GM19035 (cell line): ENCODE results near the gene SBF1.
"Not testable (repeated sequence)": the region's sequence is repeated elsewhere in the genome, so short reads cannot be mapped to it uniquely, and the experiment has no call there.

Experiments
- ATAC-seq: cut with Tn5 transposase; IDR thresholded peaks from one replicate; pipeline ENCODE4 v1.9.1; 2021; ENCODE audit not compliant: unreplicated experiment

SBF1 gene

DNA sequence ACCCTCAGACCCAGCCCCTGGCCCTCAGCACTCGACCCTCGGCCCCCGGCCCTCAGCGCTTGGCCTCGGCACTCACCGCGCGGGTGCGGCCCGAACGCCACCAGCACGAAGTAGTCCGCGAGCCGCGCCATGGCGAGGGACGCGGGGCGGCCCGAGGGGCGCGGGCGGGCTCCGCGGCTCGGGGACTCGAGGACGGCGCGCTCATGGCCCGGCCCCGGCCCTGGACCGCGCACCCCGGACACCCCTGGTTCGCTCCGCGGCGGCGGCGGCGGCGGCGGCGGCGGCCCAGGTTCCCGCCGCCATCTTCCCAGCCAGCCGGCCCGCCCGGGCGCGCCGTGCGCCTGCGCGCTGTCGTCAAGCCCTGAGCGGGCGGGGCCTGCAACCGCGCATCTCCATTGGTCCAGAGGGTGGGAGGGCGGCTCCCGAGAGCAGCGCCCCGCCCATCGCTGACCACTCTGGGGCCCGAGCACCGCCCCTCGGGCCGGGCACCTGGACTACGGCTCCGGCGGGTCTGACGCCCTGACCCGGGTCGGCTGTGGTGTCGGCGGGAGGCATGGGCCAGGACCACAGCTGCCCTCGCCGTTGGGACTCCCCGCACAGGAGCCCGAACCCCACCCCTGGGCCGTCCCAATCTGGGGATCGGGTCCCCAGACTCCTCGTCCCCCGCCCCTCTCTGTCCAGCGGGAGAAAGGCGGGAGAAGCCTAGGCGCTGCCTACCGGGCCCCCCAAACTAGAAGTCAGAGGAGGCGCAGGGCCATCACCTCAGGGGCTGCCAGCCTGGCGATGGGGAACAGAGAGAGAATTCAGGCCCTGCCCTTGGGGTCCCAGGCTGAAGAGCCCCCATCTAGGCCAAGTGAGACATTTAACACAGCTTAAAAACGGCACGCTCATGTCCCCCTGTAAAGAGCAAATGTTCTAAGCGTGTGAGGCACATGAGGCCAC lies at the start of gene SBF1:
Gene SBF1 (minus strand): TSS at position 326 of the 942 bp plus-strand sequence. CDS start 195 bp downstream, at position 131.
- peak; percentile 66 for ATAC-seq

DNA sequence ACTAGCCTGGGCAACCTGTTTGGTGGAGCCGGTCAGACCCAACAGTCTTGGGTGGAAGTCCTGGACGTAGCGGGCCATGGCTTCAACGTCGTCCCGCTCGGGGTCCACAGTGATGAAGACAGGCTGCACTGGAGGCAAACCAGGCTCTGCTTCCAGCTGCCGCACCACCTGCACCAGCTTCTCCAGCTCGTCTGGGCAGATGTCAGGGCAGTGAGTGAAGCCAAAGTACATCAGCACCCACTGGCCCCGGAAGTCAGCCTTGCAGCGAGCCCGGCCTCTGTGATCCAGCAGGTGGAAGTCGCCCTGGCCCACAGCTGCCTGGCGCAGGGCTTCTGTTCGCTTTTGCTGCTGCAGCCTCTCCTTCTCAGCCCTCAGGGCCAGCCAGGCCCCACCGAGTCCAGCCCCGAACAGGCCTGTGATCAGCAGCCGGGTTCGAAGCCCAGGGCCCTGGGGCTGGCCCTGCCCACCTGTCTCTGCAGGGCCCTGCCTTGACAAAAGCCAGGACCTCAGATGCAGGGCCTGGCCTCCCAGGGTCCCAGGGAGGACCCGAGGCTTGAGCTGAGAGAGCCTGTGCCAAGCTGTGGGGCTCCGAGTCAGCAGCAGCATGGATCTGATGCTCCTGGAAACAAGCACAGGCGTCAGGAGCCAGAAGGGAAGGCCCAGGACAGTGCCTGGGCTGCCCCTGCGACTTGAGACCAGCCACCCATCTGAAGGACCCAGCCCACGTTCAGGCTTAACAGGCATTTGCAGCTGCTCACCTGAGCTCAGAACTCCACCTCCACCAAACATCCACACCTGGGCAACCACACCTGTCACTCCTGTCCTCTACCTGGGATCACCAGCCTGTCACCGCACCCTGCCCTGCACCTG lies 49.2 kb upstream of the SBF1 start:
- ATAC-seq, result no peak

DNA sequence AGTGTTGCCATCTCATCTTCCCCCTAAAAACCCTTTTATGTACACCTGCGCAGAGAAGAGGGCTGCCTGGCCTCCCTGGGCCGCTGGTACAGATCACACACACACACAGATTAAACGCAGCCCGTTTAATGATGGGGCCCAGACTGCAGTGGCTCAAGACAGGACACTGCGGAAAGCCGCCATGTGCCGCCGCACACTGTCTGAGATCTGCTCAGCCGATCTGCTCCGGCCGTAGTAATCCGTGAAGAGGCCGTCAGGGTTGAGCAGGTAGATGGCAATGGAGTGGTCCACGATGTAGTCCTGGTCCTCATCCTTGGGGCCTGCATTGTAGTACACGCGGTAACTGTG lies 48.6 kb upstream of the SBF1 start:
- ATAC-seq, result no peak

GRCh38 chr22:50522806-50523438 lies 48.1 kb upstream of the SBF1 start:
- ATAC-seq, result no peak

GRCh38 chr22:50522208-50522805 lies 47.5 kb upstream of the SBF1 start:
- ATAC-seq, result no peak

- no peak for ATAC-seq
Observed at GRCh38 chr22:50521710-50522109, 46.9 kb upstream of the SBF1 start.

DNA sequence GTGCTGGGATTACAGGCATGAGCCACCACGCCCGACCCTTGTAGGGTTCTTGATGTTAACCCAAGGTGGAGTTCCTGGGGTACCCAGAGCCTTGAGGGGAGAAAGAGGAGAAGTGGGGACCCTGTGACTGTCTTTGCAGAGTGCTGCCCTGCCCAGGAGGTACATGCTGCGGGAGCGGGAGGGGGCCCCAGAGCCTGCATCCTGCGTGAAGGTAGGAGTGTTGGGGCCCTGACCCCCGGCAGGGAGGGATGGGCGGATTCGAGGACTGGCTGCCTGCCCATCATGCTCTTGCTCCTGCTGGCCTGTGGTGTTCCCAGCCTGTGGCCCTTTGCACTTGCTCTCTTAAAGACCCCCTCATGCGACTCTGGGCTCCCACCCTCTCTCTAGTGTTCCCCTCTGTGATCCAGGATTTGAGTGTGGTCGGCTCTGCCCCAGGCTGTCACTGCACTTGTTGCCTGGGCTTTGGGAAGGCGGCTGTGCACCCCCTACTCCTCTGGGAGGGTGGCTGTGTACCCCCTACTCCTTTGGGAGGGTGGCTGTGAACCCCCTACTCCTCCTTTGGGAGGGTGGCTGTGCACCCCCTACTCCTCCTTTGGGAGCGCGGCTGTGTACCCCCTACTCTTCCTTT lies 46.1 kb upstream of the SBF1 start:
- no peak for ATAC-seq

- ATAC-seq, result not testable (repeated sequence)
Observed at GRCh38 chr22:50520184-50520583, 45.3 kb upstream of the SBF1 start.

DNA sequence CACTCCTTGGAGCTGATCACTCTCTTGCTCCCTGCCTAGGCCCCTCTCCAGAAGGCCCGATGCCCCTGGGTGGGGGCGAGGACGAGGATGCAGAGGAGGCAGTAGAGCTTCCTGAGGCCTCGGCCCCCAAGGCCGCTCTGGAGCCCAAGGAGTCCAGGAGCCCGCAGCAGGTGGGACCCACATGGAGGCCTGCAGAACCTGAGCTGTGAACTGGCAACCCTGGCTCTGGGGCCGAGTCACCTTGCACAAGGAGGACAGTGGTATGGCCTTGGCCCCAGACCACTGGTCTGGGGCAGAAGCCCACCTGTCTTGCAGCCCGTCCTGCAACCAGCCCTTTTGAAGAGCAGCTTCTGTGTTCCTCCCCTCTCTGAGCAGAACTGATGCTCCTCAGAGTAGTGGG lies 44.3 kb upstream of the SBF1 start:
- no peak for ATAC-seq

- no peak for ATAC-seq
Observed at GRCh38 chr22:50518606-50519005, 43.8 kb upstream of the SBF1 start.

GRCh38 chr22:50517495-50518260 lies 42.8 kb upstream of the SBF1 start:
- ATAC-seq, result no peak

- no peak for ATAC-seq
Observed at GRCh38 chr22:50516891-50517290, 42.1 kb upstream of the SBF1 start.

GRCh38 chr22:50516068-50516467 lies 41.2 kb upstream of the SBF1 start:
- no peak for ATAC-seq

DNA sequence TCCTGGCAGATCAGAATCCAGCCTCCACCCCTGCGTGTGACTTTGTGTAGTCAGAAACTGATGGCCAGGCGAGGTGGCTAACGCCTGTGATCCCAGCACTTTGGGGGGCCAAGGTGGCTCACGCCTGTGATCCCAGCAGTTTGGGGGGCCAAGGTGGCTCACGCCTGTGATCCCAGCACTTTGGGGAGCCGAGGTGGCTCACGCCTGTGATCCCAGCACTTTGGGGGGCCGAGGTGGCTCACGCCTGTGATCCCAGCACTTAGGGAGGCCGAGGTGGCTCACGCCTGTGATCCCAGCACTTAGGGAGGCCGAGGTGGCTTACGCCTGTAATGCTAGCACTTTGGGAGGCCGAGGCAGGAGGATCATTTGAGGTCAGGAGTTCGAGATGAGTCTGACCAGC lies 38.3 kb upstream of the SBF1 start:
- ATAC-seq, result no peak

DNA sequence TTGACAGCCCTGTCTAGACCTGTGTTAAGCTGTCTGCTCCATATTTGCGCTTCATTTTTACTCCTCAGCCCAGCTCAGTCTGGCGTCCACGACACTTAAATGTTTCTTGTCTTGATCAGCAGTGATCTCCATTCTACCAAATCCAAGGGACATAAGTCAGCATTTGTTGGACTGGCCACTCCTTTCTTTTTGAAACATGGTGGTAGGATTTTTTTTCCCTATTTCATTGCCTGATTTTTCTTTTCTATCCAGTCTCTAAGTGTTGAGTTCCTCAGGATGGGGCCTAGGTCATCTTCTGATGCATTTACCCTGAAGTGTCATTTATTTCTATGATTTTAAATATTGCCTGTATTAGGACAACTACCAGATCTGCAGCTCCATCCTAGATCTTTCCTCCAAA lies 34.1 kb upstream of the SBF1 start:
- ATAC-seq, result no peak

DNA sequence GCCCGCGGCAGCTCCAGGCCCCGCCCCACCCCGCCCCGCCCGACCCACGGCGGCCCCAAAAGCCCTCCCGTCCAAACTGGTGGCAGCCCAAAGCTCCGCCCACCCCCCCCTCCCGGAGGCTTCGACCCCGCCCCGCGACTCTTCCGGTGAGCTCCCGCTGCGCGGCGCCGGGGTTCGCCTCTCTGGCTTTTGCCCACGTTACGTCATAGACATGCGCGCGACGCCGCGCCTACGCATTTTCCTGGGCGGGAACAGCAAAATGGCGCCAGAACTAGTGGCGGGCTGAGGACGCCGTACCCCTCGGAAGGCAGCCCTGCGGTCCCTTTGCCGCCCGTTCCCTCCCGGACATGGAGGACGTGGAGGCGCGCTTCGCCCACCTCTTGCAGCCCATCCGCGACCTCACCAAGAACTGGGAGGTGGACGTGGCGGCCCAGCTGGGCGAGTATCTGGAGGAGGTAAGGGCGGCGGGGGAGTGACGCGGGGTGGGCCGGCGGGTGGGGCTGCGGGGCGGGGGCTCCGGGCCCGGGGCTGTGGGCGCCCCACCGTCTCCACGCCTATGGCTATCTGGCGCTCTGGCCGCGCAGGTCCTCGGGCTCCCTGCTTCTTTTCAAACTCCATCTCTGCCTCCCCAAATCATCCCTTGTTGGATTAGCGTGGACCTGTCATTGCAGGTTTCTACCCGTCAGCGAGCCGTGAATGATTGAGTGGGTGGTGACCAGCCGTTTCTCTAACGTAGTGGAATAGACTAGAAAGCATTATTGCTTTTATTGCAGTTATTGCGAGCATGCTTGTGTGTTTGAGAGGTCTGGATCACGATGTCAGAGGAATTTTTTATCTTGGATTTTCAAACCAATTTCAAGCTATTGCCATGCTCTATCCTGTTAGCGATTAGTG lies 33.4 kb upstream of the SBF1 start, which contains the start of gene NCAPH2:
Gene NCAPH2 (plus strand): TSS at position 234 of the 894 bp plus-strand sequence. CDS start 114 bp downstream, at position 348.
- peak; percentile 69 for ATAC-seq

DNA sequence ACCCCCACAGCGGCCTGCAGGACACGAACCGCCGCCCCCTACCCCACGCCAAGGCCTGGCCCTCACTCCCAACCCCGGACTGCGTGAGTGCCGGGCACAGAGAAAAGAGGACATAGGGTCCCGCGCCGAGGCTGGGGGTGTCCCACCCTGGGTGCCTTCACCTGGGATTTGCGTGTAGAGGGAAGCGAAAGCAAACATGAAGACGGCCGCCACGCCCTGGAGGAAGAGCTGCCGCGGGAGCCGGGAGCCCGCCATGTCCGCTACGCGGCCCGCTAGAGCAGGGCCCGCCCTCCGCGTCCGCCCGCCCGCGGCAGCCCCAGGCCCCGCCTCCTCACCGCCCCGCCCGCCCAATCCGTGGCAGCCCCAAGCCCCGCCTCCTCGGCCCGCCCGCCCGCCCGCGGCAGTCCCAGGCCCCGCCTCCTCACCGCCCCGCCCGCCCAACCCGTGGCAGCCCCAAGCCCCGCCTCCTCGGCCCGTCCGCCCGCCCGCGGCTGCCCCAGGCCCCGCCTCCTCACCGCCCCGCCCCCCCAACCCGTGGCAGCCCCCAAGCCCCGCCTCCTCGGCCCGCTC lies 32.7 kb upstream of the SBF1 start, which contains the start of gene LMF2:
Gene LMF2 (minus strand): TSS at position 282 of the 570 bp plus-strand sequence. CDS start 27 bp downstream, at position 255.
- ATAC-seq, result peak; percentile 58
